HG02981 (cell line): ENCODE results near the gene DOK5.

Experiments
- ATAC-seq: cut with Tn5 transposase; IDR thresholded peaks from one replicate; pipeline ENCODE4 v1.9.1; 2021; ENCODE audit warnings: mild to moderate bottlenecking, moderate library complexity; ENCODE audit not compliant: unreplicated experiment

The DOK5 gene

DNA sequence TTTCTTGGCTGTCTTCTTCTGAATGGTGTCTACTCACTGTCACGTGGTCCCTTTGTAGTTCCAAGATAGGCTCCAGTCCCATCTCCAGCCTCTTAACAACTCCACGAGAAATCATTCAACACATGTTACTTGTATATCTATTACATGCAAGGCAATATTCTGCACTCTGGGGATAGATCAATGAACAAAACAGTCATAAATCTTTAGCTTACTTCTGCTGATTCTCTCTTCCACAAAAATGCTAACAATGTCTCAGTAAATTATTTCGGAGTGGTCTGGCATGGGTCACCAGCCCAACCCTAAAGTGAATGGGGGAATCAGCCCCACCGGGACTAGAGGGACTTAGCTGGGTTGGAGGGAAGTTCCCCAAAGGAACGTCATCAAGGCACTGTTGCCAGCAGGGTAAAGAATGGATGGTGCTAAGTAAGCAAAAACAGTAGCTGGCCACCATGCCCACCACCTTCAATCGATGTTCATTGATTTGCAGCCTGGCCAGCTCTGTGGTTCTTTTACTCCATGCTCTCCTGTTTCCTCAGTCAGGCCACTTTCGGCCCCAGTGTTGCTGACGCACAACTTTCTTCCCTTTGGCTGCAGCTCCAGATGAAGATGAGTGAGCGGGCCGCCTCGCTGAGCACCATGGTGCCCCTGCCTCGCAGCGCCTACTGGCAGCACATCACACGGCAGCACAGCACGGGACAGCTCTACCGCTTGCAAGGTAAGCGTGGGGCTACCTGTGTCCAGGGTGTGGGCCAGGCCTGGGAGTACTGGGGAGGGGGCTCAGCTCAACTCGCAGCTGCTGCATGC is 167.7 kb downstream of the DOK5 start:
- ATAC-seq: no peak

DNA sequence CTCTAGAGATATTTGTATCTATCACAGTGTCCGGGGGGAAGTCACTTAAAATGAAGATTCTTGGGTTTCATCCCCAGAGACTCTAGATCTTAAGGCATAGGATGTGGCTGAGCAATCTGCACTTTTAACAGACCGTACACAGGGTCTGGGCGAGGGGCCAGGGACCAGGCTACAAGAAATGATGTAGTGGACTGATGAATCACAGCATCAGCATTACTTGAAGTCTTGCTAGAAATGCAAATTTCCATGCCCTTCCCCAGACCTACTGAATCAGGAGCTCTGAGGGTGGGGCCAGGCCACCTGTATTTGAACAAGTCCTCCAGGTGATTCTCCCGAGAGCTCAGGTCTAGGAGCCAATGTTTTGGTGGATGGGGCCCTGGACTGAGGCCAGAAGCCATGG is 168.4 kb downstream of the DOK5 start:
- ATAC-seq: no peak

DNA sequence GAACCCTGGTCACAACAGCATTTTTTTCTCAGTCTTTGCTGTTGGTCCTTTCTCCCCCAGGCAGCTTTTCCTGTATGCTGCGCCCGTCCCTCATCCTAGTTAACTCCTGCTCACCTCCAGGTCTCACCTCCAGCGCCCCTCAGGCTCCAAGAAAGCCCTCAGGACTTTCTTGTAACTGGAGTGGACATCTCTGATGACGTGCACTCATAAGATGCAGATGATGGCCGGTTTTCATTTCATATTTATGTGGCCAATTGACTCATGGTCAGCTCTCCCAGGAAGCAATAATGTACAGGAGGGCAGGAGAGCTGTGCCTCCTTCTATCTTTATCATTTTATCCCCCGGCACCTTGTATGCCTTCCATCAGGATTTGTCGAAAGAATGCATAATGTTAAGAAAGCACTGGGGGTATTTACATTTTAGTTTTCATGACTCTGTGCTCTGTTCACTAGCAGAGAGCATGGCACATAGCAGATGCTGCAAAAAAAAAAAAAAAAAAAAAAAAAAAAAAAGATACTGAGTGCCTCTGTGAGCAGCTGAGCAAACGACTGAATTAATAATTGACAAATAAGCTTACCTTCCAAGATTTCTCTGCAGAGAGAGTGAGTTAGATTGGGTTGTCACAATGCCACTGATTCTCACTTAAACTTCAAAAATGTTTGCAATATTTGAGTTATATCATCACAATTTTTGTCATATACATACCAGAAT is 170.2 kb downstream of the DOK5 start:
- ATAC-seq: no peak

DNA sequence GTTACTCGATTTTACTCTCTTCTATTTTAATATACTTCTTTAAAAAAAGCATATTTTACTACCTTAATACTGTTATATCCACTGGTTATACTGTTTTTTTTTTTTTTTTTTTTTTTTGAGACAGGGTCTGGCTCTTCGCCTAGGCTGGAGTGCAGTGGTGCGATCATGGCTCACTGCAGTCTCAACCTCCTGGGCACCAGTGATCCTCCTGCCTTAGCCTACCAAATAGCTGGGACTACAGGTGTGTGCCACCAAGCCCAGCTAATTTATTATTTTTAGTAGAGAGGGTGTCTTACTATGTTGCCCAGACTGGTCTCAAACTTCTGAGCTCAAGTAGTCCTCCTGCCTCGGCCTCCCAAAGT is 170.7 kb downstream of the DOK5 start:
- no peak for ATAC-seq

DNA sequence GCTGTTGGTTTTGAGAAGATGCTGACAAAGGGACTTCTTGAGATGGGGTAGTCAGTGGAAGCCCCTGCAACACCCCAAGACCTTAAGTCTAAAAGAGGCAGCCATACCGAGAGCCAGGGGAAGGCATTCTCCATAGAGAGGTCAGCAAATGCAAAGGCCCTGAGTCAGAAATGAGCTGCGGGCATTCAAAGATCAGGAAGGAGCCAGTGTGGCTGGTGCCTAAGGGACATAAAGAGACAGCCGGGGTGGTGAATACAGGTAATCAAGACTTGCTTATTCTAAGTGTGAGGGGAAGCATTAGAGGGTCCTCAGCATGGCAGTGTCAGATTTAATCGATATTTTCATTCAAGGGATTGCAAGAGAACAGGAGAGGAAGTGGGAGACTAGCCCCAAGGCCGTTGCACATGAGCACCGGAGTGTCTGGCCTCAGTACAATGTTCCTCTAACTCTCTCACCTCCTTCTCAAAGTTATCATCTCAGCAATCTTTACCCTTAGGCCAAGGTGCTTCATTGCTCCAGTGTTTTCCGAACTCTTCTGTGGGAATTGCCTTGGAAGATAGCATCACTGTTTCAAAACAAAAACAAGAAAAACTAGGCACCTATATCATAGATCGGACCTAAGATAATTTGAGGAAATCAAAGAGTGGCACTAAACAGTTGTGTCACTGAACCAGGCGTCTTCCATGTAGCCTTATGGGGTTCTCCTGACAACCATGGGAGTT is 173.2 kb downstream of the DOK5 start:
- ATAC-seq: no peak

DNA sequence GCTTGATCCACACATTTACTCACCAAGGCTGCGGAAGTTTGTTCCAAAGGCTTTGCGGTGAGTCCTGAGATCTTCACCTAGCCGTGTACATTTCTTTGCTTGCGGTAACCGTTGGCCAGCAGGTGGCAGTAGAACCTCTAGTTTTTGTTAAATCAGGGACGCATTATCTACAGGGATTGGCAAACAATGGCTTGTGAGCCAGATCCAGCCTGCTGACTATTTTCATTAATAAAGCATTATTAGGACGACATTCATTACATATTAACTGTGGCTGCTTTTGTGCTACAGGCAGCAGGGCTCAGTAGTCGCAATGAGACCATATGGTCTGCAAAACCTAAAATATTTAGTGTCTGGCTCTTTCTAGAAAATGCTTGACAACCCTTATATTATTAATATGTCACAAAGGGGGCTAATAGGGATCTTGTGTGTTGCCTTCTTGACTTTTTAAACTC is 174.1 kb downstream of the DOK5 start:
- peak; percentile 72 for ATAC-seq

DNA sequence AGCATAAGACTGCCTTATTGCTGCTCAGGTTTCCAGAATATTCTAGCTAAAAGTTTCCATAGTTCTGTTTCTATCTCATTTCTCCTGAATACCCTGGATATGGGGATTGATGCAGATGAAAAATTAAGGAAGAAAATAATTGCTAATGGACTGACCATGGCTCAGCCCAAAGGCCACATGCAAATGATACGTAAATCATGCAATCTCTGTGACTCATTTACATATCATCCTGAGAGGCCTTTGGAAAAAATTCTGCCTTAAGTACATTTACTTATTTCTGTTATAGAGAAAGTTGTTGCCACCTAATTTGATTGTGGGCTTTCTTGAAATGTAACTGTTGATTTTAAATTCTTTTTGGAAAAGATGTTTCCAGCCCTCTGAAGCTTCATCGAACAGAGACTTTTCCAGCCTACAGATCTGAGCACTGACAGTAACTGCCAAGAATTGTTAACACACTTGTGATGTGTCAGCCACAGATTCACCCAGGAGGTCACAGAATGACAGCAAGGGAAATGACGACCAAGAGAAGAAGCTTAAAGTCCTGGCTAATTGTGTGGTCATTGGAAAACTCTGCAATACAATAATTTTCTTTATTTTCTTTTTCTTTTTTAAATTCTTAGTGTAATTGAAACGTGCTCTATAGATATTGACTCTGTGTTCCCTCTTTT is 174.8 kb downstream of the DOK5 start:
- ATAC-seq: no peak

DNA sequence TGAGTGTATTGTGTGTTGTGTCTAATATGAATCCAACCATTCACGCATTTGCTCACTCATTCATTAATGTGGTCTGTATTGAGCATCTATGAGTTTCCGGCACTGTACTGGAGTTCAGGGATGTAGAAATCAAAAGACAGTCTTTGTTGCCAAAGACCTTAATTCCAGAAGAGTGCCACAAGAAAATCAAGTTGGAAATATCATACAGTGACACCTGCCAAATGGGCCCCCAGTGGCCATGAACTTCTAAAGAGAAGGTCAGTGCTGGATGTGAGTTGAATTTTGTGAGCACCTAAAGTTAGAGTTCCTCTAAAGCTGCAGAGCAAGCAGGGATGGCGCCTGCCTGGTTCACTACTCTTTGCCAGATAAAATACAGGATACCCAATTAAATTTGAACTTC is 175.9 kb downstream of the DOK5 start:
- ATAC-seq: no peak

DNA sequence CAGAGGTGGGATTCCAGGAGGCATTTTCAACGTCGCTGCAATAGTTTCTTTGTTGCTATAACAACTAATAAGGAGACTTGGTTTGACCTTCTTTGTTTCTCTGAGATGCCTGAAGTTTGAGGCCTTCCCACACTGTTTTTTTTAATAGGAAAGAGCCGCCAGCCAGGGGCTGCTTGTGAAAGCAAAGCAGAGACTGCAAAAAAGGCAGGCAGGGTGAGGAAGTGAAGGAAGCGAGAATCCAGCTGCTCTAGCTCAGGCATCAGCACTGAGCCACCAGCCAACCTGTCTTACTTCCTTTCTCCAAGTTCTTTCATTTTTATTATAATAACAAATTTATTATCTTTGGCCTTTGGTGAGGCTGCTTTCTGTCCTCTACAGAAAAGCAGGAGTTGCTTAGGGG is 179.1 kb downstream of the DOK5 start:
- ATAC-seq: no peak

DNA sequence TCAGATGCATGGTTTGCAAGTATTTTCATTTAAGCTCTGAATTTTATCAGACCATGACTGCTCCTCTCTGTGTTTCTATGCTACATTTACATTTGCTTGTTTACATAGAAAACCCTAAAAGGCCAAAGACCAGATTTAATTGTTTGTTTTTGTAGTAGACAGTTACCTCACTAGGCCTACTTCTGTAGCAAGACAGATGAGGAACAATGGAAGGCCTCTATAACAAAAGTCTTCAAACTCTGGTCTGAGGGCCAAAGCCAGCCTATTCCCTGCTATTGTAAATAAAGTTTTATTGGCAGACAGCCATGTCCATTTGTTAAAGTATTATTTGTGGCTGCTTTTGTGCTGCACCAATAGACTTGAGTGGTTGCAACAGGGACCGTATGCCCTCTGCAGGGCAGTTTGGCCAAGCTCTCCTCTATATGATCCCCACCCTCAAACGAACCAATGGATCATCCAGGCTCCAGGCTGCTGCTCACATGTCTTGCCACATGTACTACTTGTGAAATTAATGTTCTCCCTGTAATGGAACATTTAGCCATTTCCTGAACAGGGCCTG is 182.0 kb downstream of the DOK5 start:
- ATAC-seq: no peak

DNA sequence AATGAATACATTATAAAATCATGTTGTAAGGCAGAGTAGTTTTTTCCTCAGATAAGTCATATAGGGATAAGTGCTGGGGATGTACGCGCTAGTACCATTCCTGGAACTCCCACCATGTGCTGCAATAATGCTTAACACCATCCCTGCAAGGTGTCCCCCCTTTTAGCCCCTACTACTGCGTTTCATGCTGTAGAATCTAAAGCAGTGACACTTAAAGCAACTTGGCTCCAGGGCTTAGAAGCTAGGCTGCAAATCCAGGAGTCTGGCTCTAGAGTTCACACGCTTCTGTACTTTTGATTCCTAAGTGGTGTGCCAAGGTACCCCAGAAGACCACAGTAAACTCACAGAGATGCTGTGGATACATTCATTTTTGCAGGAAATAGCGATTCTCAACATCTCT is 183.1 kb downstream of the DOK5 start:
- ATAC-seq: no peak

DNA sequence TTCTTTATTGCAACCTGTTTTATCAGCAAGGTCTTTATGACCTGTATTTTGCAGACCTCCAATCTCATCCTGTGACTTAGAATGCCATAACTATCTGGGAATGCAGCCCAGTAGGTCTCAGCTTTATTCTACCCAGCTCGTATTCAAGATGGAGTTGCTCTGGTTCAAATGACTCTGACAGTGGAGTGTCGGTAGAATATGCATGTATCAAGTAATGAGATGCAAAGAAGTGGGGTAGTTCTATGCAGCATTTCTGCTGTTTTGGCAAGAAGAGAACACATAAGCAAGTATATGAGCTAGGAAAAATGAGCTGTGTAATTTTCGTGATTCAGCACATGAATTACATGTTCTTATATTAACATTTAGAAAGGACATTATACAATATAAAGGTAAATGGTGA is 185.9 kb downstream of the DOK5 start:
- no peak for ATAC-seq

DNA sequence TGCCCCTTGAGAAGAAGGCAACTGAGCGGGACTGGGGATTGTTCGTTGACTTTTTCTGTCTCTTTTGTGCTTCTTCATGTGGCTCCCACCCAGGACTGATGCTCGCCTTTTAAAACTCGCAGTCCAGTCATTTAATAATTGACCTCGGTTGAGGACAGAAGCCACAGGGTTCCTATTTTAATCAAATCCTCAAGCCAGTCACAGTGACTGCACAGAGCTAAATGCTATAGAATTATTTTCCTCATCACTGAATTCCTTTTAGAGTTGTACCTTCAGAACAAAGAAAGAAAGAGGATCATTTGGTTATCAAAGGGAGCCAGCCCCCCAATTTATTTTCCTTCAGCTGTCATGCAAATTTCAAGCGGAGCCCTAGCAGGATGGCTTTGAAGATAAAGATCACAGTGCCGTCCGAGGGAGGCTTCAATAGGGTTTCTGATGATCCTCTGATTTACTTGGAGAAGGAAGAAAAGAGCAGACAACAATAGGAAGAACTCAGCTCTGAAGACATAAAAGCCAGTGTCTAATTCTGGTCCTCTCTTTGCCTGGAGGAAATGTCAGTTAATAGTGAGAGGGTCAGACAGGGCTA is 186.6 kb downstream of the DOK5 start:
- ATAC-seq: no peak

DNA sequence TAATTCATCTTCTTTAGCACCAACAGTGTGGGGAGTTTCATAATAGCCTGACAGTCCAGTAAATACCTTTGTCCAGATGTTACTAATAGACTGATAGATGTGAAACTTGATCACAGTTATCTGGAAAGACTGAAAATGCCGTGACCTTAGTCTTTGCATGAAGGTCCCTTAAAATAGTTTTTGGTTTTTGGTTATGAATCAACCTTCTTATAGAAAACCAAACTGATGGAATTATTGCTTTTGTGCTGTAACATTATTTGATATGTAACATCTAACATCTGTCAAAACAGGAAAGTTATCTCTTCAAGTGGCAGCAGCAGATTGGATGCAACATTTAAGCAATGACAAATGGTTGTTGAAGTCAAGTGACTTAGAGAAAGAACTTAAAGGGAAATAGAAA is 190.4 kb downstream of the DOK5 start:
- no peak for ATAC-seq

DNA sequence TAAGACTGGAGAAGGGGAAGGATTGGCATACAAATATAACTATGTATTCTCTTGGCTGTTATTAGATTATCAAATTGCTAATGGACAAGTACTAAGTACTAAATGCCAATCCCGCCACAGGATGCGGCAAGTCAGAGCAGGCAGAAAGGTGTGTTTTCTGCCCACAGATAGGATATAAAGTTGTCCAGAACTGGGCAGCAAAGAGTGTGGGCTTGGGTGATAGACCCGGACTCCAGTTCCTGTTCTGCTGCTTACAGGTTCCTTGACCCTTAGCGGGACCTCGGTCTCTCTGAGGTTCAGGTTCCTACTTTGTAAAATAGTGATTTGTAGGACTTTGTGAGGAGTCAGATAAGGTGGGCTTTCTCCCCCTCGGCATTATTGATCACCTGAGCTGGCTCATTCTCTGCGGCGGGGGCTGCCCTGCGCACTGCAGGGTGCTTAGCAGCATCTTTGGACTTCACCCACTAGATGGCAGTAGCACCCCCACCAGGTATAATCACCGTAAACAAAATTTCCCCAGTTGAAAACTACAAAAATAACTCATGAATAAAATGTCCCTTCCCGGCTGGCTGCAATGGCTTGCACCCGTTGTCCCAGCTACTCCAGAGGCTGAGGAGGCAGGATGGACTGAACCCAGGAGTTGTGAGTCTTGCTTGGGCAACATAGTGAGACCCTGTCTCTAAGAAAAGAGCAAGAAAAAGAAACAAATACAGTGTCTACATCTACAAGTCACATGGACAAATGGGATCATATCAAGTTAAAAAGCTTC is 193.1 kb downstream of the DOK5 start:
- peak; percentile 82 for ATAC-seq

DNA sequence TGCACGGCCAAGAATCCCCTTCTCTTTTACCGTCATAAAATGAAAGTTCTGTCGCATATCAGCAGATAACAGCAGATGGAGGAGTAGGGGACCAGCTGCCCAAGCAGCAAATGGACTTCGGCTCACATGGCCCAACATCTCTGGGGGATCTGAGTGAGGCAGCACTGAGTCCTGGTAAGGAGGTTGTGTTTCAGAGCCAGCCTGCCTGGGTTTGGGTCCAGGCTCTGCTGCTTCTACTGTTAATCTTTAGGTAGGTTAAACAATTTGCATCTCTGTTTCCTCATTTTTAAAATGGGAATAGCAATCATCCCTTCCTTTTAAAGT is 193.6 kb downstream of the DOK5 start:
- no peak for ATAC-seq

DNA sequence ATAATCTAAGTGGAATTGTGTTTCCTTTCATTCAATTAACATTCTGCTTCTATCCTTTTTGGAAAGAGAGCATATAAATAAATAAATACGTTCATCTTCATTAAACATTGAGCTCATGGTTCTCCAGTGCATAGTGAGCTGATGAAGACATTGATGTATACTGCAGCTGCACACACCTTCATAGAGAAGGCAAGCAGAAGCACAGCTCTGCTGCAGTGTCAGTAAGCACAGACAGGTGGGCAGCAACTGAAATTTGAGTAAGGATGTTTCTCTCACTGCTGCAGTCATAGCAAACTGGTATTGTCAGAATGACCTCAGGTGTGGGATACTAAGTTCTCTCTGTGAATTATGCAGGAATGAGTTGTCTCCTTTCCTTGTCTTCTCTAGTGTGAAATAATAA is 202.9 kb downstream of the DOK5 start:
- no peak for ATAC-seq

DNA sequence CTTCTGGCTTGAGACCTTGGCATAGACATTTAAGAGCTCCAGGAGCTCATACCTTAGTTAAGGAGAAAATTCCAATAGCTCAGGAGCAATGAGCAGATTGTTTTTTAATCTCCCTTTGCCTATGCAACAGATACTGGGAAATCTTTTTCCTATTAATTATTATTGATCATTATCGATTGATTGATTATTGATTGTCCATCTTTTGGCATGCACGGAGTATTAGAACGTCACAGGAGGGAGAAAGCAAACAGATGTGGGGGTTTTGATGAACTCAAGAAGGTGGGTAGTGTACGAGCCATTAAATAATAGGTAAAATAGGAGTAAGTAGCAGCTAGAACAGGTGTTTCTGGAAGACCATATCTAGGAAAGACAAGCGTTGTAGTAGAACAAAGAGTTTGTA is 205.0 kb downstream of the DOK5 start:
- ATAC-seq: no peak

DNA sequence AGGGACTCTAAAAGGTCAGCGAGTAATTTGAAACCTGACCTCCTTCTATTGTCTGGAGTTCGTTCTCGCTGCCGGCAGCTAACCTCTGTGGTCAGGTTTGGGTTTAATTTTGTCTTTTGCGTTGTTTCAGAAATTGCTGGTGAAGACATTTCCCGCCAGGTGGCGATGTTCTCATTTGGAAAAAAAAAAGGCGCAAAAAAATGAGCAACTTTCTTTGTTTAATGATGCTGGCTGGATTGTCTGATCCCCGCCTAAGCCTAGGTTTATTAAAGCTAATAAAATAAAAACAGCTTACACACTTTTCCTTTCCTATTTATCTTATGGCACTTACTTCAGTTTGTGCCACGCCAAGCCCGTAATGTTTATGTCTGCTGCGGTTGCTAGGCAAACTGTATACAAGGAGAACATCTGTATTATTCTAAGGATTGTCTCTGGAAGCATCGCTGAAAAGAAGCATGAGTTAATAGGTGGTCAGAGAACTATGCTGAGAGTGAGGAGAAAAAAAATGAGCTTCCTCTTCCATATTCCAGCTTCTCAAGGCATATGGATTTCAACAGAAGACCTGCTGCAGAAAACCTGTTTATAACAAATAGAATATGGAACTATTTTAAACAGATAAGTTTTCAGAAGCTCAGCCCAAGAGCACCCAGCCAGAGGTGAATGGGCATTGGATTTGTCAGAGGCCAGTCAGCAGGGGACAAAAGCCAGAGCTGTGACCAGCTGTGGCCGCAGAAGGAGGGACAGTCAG is 205.7 kb downstream of the DOK5 start:
- ATAC-seq: no peak
